HepG2 (cell line): Measurements from ENCODE around the gene TASP1. TPM values are rescaled to one million over a fixed set of nuclear protein-coding genes. Genes with fewer than 3 reads are reported as not detected.

ENCODE experiments used
- ATAC-seq: fragments of 200-7000 bp; cut with Tn5 transposase; 3 replicates; pipeline ENCODE4 v1.9.1; 2020; ENCODE audit warnings: mild to moderate bottlenecking, moderate library complexity
- BruUV-seq: library from RNA; stranded (reverse); fragments of 400-500 nt; replicated peaks from 2 replicates; lab custom pipeline; 2021; lab: Mats Ljungman, UMichigan
- CTCF ChIA-PET: fragments of 300-600 bp; formaldehyde crosslinking; extraction: SDS; loops from one replicate; lab custom pipeline; 2021; ENCODE audit warnings: low total read pairs, inconsistent platforms, low intra/inter-chr PET ratio; lab: Yijun Ruan, JAX
- POLR2A ChIA-PET: fragments of 350-600 bp; sonication (Branson Sonifier 250); formaldehyde crosslinking; loops from one replicate; lab custom pipeline; 2020; ENCODE audit warnings: antibody characterized with exemption, inconsistent platforms; lab: Yijun Ruan, JAX
- DNase-seq: peaks from one replicate; pipeline ENCODE4 v3.0.0-alpha.2; 2015; ENCODE audit warnings: low spot score
- FAIRE-seq: peaks from 3 replicates; lab custom pipeline; 2011; peaks lifted over from hg19 to GRCh38; lab: Jason Lieb, UNC
- H2AFZ ChIP-seq: one replicate; pipeline ENCODE4 v1.6.1; 2011; ENCODE audit warnings: low read length, inconsistent platforms
- H3K27ac ChIP-seq: fragments of 300-600 bp; 3 replicates; pipeline ENCODE4 v1.8.0; 2011; ENCODE audit warnings: mixed run types, mild to moderate bottlenecking, mixed read lengths, low read length, inconsistent platforms; ENCODE audit not compliant: insufficient read depth; ENCODE audit errors: extremely low read length
- H3K27me3 ChIP-seq, 2 experiments: fragments of 200-600 bp in 1 of 2; 2 replicates in 1 of 2; 3 replicates in 1 of 2; pipeline versions ENCODE4 v1.6.0 to v1.8.0; 2011; ENCODE audit warnings: low read length in 2 of 2, mild to moderate bottlenecking in 2 of 2, moderate library complexity in 2 of 2, inconsistent platforms in 1 of 2; ENCODE audit not compliant: insufficient read depth in 2 of 2, control insufficient read depth in 1 of 2
- H3K36me3 ChIP-seq, 2 experiments: fragments of 200-600 bp in 1 of 2; replicated peaks in 1 of 2; 2 replicates in 1 of 2; 3 replicates in 1 of 2; pipeline versions ENCODE4 v1.5.1 to v1.8.0; 2011; ENCODE audit warnings: low read length in 2 of 2, inconsistent platforms in 1 of 2; ENCODE audit not compliant: insufficient read depth in 2 of 2, control insufficient read depth in 1 of 2
- H3K4me1 ChIP-seq: 2 replicates; pipeline ENCODE4 v1.5.1; 2012; ENCODE audit warnings: low read length, inconsistent platforms; ENCODE audit not compliant: insufficient read depth
- H3K4me2 ChIP-seq: 2 replicates; pipeline ENCODE4 v1.6.0; 2011; ENCODE audit warnings: low read depth, low read length, inconsistent platforms
- H3K4me3 ChIP-seq, 3 experiments: fragments of 200-600 bp in 1 of 3; sonication (generic), shearing (Covaris generic) in 1 of 3; replicated peaks in 1 of 3; 2 replicates each; pipeline ENCODE4 v1.5.1; 2011 to 2016; ENCODE audit warnings: low read length in 3 of 3, inconsistent platforms in 2 of 3, low read depth in 2 of 3, mild to moderate bottlenecking in 2 of 3, control low read depth in 1 of 3, mixed read lengths in 1 of 3; ENCODE audit not compliant: insufficient read depth in 1 of 3
- H3K79me2 ChIP-seq: one replicate; pipeline ENCODE4 v1.6.1; 2011; ENCODE audit warnings: low read length, inconsistent platforms; ENCODE audit not compliant: insufficient read depth
- H3K9ac ChIP-seq: 2 replicates; pipeline ENCODE4 v1.6.0; 2011; ENCODE audit warnings: mild to moderate bottlenecking, low read depth, low read length, inconsistent platforms; ENCODE audit not compliant: insufficient read depth
- H3K9me3 ChIP-seq: 2 replicates; pipeline ENCODE4 v1.5.1; 2012; ENCODE audit warnings: mild to moderate bottlenecking, low read length
- H4K20me1 ChIP-seq: 2 replicates; pipeline ENCODE4 v1.6.0; 2011; ENCODE audit warnings: inconsistent platforms, mild to moderate bottlenecking, low read length, moderate library complexity; ENCODE audit not compliant: insufficient read depth
- CERS6 ChIP-seq: sonication (generic); formaldehyde crosslinking; IDR thresholded peaks from 2 replicates; pipeline ENCODE4 v1.5.0; 2020; ENCODE audit warnings: missing genetic modification reagents
- GTF3A ChIP-seq: sonication (generic); formaldehyde crosslinking; conservative IDR thresholded peaks from 2 replicates; pipeline ENCODE4 v1.4.0; 2020; ENCODE audit warnings: mild to moderate bottlenecking, missing genetic modification reagents
- HBP1 ChIP-seq: IDR thresholded peaks from 2 replicates; pipeline ENCODE4 v1.6.1; 2016; ENCODE audit warnings: low read depth, control low read depth
- HMGA1 ChIP-seq: sonication (generic); formaldehyde crosslinking; conservative IDR thresholded peaks from 2 replicates; pipeline ENCODE4 v1.4.0; 2020; ENCODE audit warnings: missing genetic modification reagents
- MTF2 ChIP-seq: sonication (generic); formaldehyde crosslinking; IDR thresholded peaks from 2 replicates; pipeline ENCODE4 v1.5.0; 2020; ENCODE audit warnings: missing genetic modification reagents, borderline replicate concordance
- NFKB2 ChIP-seq: sonication (generic); formaldehyde crosslinking; IDR thresholded peaks from 2 replicates; pipeline ENCODE4 v1.4.0; 2020; ENCODE audit warnings: missing genetic modification reagents, borderline replicate concordance
- ZNF260 ChIP-seq: sonication (generic); formaldehyde crosslinking; IDR thresholded peaks from 2 replicates; pipeline ENCODE4 v1.4.0; 2020; ENCODE audit warnings: missing genetic modification reagents, low read depth, mild to moderate bottlenecking, borderline replicate concordance
- ZNF280D ChIP-seq: sonication (generic); formaldehyde crosslinking; IDR thresholded peaks from 2 replicates; pipeline ENCODE4 v1.5.1; 2020; ENCODE audit warnings: mild to moderate bottlenecking, missing genetic modification reagents
- ZNF362 ChIP-seq: sonication (generic); formaldehyde crosslinking; IDR thresholded peaks from 2 replicates; pipeline ENCODE4 v1.4.0; 2020; ENCODE audit warnings: missing genetic modification reagents, mild to moderate bottlenecking, borderline replicate concordance
- ZNF580 ChIP-seq: IDR thresholded peaks from 2 replicates; pipeline ENCODE4 v1.6.1; 2016; ENCODE audit warnings: low read depth, borderline replicate concordance
- WGBS: methylation state at CpG from one replicate; pipeline ENCODE4 v1.1.6; 2017; ENCODE audit warnings: low lambda C conversion rate; 5-methylcytosine and 5-hydroxymethylcytosine counted together
- in situ Hi-C: cut with HindIII; loops from 2 replicates; pipeline ENCODE4 v1.10.0; 2017; ENCODE audit warnings: low pct_unique_long_range_greater_than_20kb; ENCODE audit not compliant: extremely low pct_ligation_motif_present
- intact Hi-C: fragments of 100-400 bp; cut with micrococcal nuclease; formaldehyde crosslinking; loops from one replicate; pipeline ENCODE4 v1.10.0; 2022; ENCODE audit not compliant: unreplicated experiment
- polyA plus RNA-seq, 8 experiments: library from polyadenylated mRNA; depleted of rRNA in 3 of 8; stranded (reverse) in 7 of 8; unstranded in 1 of 8; fragments of >200 nt; fragmentation: Illumina TruSeq in 4 of 8; extraction: Trizol in 4 of 8; gene quantifications; 2 replicates each; pipeline versions ENCODE4 v1.2.1 to v1.2.3, GENCODE V29; 2011 to 2016; ENCODE audit warnings: low read depth in 4 of 8, missing spikeins in 1 of 8, mixed read lengths in 1 of 8; ENCODE audit not compliant: insufficient read depth in 1 of 8
- total RNA-seq, 5 experiments: library from RNA; depleted of rRNA; stranded (reverse); fragments of >200 nt; fragmentation: Illumina TruSeq; extraction: Trizol; gene quantifications; 2 replicates each; pipeline ENCODE4 v1.2.3, GENCODE V29; 2016; ENCODE audit warnings: low read depth in 1 of 5

Gene TASP1
- total and polyA plus RNA-seq, 2 of the 13 experiments (the other 11 are each of a cell fraction or from before 2014, with no cell fraction given) = 10.0 to 25.2 TPM

GRCh38 chr20:13533946-13534345 lies 104.8 kb downstream of the TASP1 start:
- no peak for TF ChIP-seq HBP1 (CRISPR knock-in tag)
- no peak for TF ChIP-seq HMGA1
- TF ChIP-seq CERS6 (CRISPR knock-in tag) = no peak
- no peak for TF ChIP-seq ZNF580
- no peak for TF ChIP-seq ZNF362 (CRISPR knock-in tag)
- no peak for TF ChIP-seq NFKB2 (CRISPR knock-in tag)
- no peak for TF ChIP-seq GTF3A (CRISPR knock-in tag)
- TF ChIP-seq MTF2 = no peak
- no peak for TF ChIP-seq ZNF260 (CRISPR knock-in tag)
- TF ChIP-seq ZNF280D (CRISPR knock-in tag) = no peak
- no peak overlapping the region for H3K9ac ChIP-seq
- ChIA-PET CTCF (no interaction called here), POLR2A (no interaction called here)
- no peak overlapping the region for H3K4me2 ChIP-seq
- H4K20me1 ChIP-seq = no peaks in the 10 kb centered on the region
- 96% methylated on average over 5 of the region's 5 CpGs for WGBS
- FAIRE-seq (no peak), ATAC-seq (no peak), DNase-seq (no peak)
- H3K27me3 ChIP-seq = no peaks in the 10 kb centered on the region
- no TSS peak for BruUV-seq
- H3K36me3 ChIP-seq = peaks cover 0 to 2% of the 10 kb centered on the region in 2 experiments; a peak in 2 of 5 replicates
- no peaks in the 10 kb centered on the region for H3K4me1 ChIP-seq
- in situ Hi-C loops (loop anchor here (25.0 kb wide), 1 partner anchor 597 kb away; no protein-coding TSS in a partner anchor), intact Hi-C loops (no loop called here)
- no peak overlapping the region for H3K27ac ChIP-seq
- H3K9me3 ChIP-seq = no peaks in the 10 kb centered on the region
- no peaks in the 10 kb centered on the region for H3K79me2 ChIP-seq
- H2AFZ ChIP-seq = no peak overlapping the region
- H3K4me3 ChIP-seq = no peak overlapping the region
